ENCODE results near the gene ITGA2.
"Not testable (repeated sequence)": the region's sequence is repeated elsewhere in the genome, so short reads cannot be mapped to it uniquely, and the experiment has no call there.

Gene ITGA2

GRCh38 chr5:53109443-53110127 lies 120.4 kb downstream of the ITGA2 start, which contains the start of gene MOCS2:
TSS of gene MOCS2 (minus strand) at chr5:53109757. CDS start at chr5:53107174, 2,583 bp downstream.
- peak; percentile 95 for DNase-seq

- DNase-seq = no peak
These were observed 121.0 kb downstream of the ITGA2 start for GRCh38 chr5:53110156-53110555.

- no peak for DNase-seq
These were observed 122.0 kb downstream of the ITGA2 start for GRCh38 chr5:53111139-53111538.

GRCh38 chr5:53112307-53112706 lies 123.2 kb downstream of the ITGA2 start:
- DNase-seq = not testable (repeated sequence)

GRCh38 chr5:53112909-53113308 lies 123.8 kb downstream of the ITGA2 start:
- DNase-seq = no peak

- no peak for DNase-seq
These were observed 124.8 kb downstream of the ITGA2 start for GRCh38 chr5:53113947-53114346.

- peak; percentile 7 for DNase-seq
These were observed 125.8 kb downstream of the ITGA2 start for GRCh38 chr5:53114988-53115387.

- DNase-seq = no peak
These were observed 127.4 kb downstream of the ITGA2 start for GRCh38 chr5:53116597-53116996.

GRCh38 chr5:53118879-53119278 lies 129.7 kb downstream of the ITGA2 start:
- no peak for DNase-seq

GRCh38 chr5:53120165-53120564 lies 131.0 kb downstream of the ITGA2 start:
- DNase-seq = no peak

- no peak for DNase-seq
These were observed 134.6 kb downstream of the ITGA2 start for GRCh38 chr5:53123702-53124101.

- DNase-seq = no peak
These were observed 137.4 kb downstream of the ITGA2 start for GRCh38 chr5:53126521-53126920.

GRCh38 chr5:53127107-53127506 lies 138.0 kb downstream of the ITGA2 start:
- DNase-seq = no peak

- no peak for DNase-seq
These were observed 139.3 kb downstream of the ITGA2 start for GRCh38 chr5:53128481-53128880.

GRCh38 chr5:53130266-53130665 lies 141.1 kb downstream of the ITGA2 start:
- no peak for DNase-seq

GRCh38 chr5:53133020-53133419 lies 143.9 kb downstream of the ITGA2 start:
- DNase-seq = no peak
